ENCODE measurements around the gene RCC1.
A peak's percentile ranks its signal among the peaks of the same experiment; 100 is the strongest.
"Not testable (repeated sequence)": the region's sequence is repeated elsewhere in the genome, so short reads cannot be mapped to it uniquely, and the experiment has no call there.

Gene RCC1, protein sequence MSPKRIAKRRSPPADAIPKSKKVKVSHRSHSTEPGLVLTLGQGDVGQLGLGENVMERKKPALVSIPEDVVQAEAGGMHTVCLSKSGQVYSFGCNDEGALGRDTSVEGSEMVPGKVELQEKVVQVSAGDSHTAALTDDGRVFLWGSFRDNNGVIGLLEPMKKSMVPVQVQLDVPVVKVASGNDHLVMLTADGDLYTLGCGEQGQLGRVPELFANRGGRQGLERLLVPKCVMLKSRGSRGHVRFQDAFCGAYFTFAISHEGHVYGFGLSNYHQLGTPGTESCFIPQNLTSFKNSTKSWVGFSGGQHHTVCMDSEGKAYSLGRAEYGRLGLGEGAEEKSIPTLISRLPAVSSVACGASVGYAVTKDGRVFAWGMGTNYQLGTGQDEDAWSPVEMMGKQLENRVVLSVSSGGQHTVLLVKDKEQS

DNA sequence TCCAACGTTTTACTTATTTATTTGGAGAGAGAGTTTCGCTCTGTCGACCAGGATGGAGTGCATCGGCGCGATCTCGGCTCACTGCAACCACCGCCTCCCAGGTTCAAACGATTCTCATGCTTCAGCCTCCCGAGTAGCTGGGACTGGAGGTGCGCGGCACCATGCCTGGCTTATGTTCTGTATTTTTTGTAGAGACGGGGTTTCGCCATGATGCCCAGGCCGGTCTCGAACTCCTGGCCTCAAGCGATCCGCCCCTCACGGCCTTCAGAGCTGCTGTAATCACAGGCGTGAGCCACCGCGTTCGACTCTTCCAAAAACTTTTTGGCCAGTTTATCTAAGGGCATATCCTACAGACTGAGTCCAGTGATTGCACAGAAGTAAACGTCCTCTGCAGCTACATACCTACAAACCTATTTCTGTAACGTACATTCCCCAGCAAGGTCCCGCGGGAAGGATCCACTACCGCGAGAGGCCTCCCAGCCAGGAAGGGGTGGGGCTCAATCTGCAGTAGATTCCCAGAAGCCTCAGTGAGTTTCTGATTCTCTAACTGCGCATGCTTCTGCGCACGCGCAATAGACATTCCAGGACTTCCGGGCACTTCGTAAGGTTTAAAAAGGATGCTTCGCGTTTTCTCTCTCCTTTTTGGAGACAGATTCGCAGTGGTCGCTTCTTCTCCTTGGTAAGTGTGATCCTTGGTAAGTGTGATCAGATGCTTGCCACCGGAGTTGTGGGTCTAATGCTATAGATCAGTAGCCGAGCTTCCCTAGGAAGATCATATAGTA is at the start of gene RCC1:
RCC1 (plus strand) TSS at position 638 of the 782 bp plus-strand sequence. CDS start 23,824 bp downstream, outside the sequence.
- peak; percentile 92 for DNase-seq (ENCODE audit: low spot score)

DNA sequence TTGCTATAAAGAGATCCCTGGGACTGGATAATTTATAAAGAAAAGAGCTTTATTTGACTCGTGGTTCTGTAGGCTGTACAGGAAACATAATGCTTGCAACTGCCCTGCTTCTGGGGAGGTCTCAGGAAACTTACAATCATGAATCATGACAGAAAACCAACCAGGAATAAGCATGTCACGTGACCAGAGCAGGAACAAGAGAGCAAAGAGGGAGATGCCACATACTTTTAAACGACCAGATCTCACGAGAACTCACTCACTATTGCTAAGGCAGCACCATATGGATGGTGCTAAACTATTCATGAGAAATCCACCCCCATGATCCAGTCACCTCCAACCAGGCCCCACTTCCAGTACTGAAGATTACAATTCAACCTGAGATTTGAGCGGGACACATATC is 49.8 kb upstream of the RCC1 start:
- no peak for DNase-seq (ENCODE audit: low spot score)

DNA sequence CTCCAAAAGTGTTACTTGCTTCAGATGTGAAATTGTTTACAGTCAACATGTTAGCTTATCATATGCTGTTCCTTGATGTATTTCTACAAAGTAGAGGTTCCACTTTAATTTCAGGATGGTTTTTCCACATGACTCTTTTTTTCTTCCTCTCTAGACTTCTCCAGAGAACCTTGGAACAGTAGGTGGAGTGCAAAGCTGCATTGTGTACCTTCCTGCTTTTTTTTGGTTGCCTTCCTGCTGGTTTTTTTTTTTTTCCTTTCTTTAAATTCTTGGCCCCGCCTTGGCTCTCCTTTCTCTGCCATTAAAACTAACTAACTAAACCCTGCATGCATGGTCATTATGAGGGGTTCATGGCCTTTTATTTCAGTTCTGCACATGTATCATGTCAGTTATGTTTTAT is 48.2 kb upstream of the RCC1 start:
- DNase-seq (ENCODE audit: low spot score), result no peak

- no peak for DNase-seq (ENCODE audit: low spot score)
Observed at GRCh38 chr1:28458237-28459228, 47.3 kb upstream of the RCC1 start.

GRCh38 chr1:28466226-28466778 is 39.5 kb upstream of the RCC1 start:
- no peak for DNase-seq (ENCODE audit: low spot score)

DNA sequence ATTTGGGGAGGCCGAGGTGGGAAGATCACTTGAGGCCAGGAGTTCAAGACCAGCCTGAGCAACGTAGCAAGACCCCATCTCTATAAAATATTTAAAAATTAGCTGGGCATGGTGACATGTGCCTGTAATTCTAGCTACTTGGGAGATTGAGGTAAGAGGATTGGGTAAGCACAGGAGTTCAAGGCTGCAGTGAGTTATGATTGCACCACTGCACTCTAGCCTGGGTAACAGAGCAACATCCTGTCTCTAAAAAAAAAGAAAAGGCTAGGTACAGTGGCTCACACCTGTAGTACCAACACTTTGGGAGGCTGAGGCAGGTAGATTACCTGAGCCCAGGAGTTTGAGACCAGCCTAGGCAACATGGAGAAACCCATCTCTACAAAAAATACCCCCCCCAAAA is 35.7 kb upstream of the RCC1 start:
- DNase-seq (ENCODE audit: low spot score), result no peak

- DNase-seq (ENCODE audit: low spot score), result not testable (repeated sequence)
Observed at GRCh38 chr1:28479497-28479896, 26.3 kb upstream of the RCC1 start.

- no peak for DNase-seq (ENCODE audit: low spot score)
Observed at GRCh38 chr1:28480308-28480707, 25.5 kb upstream of the RCC1 start.

DNA sequence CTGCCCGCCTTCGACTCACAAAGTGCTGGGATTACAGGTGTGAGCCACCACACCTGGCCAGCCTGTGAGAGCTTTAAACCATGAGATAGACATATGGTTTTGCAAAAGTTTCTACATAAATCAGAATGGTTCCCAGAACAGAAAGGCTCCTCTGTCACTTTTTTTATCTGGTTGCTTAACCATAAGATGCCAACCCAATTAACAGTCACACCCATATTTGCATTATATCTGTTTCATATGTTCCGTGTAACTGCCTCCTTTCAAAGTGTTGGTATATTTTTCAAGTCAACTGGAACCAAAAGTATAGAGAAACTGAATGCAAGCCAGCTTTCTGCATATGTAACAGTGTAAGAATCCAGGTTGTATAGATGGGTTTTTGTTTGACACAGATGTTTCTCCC is 23.7 kb upstream of the RCC1 start:
- no peak for DNase-seq (ENCODE audit: low spot score)

- no peak for DNase-seq (ENCODE audit: low spot score)
Observed at GRCh38 chr1:28482702-28483101, 23.1 kb upstream of the RCC1 start.

- DNase-seq (ENCODE audit: low spot score), result no peak
Observed at GRCh38 chr1:28494737-28495136, 11.1 kb upstream of the RCC1 start.

- no peak for DNase-seq (ENCODE audit: low spot score)
Observed at GRCh38 chr1:28499553-28499952, 6.3 kb upstream of the RCC1 start.

DNA sequence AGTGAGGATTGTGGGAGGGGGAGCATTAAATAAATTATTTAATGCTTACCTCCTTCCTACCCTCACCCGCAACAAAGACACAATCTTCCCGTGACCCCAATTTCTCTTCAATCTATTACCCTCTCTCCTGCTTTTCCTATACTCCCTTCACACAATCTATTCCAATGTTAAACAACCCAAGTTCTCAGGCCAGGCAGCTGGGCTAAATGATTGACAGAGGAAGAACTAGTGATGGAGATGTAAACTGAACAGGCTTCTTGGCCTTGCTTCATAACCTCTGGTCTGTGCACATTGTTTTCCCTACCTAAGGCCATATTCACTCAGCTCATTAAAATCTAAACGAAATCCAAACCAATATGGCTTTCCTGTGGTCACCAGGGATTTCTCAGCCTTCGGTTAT is 3.9 kb upstream of the RCC1 start:
- DNase-seq (ENCODE audit: low spot score), result no peak

GRCh38 chr1:28503117-28503516 is 2.7 kb upstream of the RCC1 start:
- DNase-seq (ENCODE audit: low spot score), result no peak

- no peak for DNase-seq (ENCODE audit: low spot score)
Observed at GRCh38 chr1:28506907-28507246, 1.0 kb downstream of the RCC1 start.

- no peak for DNase-seq (ENCODE audit: low spot score)
Observed at GRCh38 chr1:28507247-28507645, 1.4 kb downstream of the RCC1 start.

DNA sequence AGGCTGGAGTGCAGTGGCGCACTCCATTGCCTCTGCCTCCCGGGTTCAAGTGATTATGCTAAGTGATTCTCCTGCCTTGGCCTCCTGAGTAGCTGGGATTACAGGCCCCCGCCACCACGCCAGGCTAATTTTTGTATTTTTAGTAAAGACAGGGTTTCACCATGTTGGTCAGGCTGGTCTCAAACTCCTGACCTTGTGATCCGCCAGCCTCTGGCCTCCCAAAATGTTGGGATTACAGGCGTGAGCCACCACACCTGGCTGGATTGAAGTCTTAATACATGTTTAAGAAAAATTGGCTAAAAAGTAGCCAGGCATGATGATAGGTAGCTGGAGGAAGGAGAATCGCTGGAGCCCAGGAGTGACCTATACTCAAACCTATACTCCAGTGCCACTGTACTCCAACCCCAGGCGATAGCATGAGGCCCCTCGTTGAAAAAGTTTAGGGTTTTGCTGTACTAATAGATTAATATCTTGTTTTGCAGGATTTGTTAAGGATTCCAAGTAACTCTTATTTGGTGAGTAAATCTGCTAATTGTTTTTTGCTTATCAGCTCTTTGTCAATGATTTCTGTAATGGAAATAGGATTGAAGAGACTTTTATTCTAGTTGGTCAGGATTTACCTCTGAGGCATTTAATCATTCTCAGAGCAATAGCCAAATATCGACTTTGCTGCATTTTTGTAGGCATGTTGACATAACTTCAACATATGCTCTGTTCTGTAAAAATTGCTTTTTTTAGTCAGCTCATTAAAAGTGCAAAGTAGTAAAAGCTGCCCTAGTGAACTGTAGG is 2.0 kb downstream of the RCC1 start:
- no peak for DNase-seq (ENCODE audit: low spot score)

- DNase-seq (ENCODE audit: low spot score), result no peak
Observed at GRCh38 chr1:28508435-28508754, 2.6 kb downstream of the RCC1 start.

GRCh38 chr1:28509705-28510272 is 3.9 kb downstream of the RCC1 start:
- no peak for DNase-seq (ENCODE audit: low spot score)

- DNase-seq (ENCODE audit: low spot score), result no peak
Observed at GRCh38 chr1:28510273-28510969, 4.6 kb downstream of the RCC1 start.
